SU-DHL-6 (cell line): ENCODE measurements around the gene NUTM1.
"Not testable (repeated sequence)": the region's sequence is repeated elsewhere in the genome, so short reads cannot be mapped to it uniquely, and the experiment has no call there.

ENCODE experiments used
- EZH2phosphoT487 ChIP-seq: fragments of 200-600 bp; sonication (generic), shearing (Covaris generic); conservative IDR thresholded peaks from 2 replicates; pipeline ENCODE4 v1.6.1; 2018; ENCODE audit warnings: mild to moderate bottlenecking, antibody characterized with exemption, low read length, moderate library complexity, mixed read lengths
- TF ChIP-seq, protein P1 (sequence below): fragments of 200-600 bp; sonication (generic); IDR thresholded peaks from one replicate; pipeline ENCODE4 v1.5.1; 2017; ENCODE audit warnings: antibody characterized with exemption, mild to moderate bottlenecking, low read length, moderate library complexity; ENCODE audit not compliant: insufficient read depth, poor library complexity, severe bottlenecking

DNA sequence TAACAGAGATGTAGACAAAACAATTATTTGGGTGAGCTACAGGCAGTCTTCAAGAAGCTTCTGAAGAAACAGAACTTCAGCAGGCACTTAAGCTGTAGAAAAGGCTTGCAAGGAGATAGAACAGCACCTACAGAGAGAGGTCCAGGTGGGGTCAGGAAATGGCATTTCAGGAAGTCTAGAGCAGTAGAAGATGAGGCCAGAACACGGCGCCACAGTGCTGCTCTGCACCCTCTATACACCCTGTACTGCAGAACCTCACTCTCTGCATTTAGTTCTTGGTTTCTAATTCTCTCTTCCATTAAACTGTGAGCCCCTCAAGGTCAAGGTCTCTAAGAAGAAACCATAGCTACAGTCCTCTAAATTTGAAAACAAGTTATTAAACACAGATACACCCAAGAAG, 49.9 kb downstream of the NUTM1 start:
- TF ChIP-seq, protein P1, sequence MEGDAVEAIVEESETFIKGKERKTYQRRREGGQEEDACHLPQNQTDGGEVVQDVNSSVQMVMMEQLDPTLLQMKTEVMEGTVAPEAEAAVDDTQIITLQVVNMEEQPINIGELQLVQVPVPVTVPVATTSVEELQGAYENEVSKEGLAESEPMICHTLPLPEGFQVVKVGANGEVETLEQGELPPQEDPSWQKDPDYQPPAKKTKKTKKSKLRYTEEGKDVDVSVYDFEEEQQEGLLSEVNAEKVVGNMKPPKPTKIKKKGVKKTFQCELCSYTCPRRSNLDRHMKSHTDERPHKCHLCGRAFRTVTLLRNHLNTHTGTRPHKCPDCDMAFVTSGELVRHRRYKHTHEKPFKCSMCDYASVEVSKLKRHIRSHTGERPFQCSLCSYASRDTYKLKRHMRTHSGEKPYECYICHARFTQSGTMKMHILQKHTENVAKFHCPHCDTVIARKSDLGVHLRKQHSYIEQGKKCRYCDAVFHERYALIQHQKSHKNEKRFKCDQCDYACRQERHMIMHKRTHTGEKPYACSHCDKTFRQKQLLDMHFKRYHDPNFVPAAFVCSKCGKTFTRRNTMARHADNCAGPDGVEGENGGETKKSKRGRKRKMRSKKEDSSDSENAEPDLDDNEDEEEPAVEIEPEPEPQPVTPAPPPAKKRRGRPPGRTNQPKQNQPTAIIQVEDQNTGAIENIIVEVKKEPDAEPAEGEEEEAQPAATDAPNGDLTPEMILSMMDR: not testable (repeated sequence)
- TF ChIP-seq EZH2phosphoT487: not testable (repeated sequence)
